CD4-positive, alpha-beta T cell treated with Interleukin-4 for 4 hours (primary cell): ENCODE results near the gene ZFAND2A.

Experiments used
- DNase-seq: peaks from one replicate; pipeline ENCODE4 v3.0.0-alpha.2; 2020

The ZFAND2A gene

DNA sequence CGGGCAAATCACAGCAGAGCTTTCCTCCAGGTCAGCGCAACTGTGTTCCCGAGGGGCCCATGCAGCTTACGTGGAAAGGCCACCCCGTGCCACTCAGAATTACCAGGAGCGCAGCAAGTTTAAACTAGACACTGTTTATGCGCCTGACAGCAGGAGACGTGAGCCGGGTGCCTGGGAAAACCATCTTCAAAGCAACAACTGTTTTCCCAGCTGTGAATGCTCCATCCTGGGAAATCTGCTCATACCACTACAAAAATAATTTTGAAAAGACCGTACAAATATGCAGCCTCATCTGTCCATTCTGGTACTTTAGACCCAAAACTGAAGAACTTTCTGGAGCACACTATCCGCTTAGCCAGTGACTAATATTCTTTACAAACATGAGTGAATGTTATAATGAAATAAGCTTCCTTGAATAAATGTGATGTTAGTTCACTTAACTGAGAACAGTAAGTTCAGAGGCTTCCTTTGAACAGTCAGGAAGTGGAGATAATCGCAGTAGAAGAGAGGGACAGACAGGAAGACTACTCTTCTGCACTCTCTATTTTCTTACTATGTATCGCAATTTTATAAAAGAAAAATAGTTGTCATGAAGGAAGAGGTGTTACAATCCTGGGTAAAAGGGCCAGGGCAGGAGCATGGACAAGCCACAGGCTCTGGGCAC is 55.3 kb downstream of the ZFAND2A start:
- no peak for DNase-seq

DNA sequence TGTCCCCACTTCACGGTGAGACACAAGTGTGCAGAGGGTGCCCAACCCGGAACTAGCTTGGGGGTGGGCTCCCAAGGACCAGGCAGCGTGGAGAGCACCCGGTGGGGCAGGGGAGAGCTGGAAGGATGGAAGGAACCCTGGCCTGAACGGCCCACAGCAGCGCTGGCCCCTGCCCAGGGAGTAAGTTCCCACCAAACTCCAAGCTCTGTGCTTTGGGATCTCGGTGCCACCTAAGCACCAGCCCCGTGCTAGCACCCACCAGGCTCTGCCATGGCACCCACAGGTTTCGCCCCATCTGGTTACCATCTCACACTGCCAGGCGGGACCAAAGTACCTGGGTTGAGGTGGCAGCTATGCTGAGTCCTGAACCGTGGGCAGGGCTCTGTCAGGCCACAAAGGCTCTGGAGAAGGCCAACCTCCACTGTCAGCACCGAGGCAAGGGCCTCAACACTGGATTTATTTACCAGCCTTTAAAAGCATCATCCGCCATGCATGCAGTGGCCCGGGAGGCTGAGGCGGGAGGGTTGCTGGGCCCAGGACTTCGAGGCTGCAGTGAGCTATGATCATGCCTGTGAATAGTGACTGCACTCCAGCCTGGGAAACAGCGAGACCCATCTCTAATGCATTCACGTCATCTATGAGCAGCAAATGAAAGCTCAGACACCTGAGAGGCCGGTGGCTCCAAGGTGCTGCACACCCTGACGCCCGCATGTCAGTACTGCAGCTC is 56.0 kb downstream of the ZFAND2A start:
- no peak for DNase-seq

DNA sequence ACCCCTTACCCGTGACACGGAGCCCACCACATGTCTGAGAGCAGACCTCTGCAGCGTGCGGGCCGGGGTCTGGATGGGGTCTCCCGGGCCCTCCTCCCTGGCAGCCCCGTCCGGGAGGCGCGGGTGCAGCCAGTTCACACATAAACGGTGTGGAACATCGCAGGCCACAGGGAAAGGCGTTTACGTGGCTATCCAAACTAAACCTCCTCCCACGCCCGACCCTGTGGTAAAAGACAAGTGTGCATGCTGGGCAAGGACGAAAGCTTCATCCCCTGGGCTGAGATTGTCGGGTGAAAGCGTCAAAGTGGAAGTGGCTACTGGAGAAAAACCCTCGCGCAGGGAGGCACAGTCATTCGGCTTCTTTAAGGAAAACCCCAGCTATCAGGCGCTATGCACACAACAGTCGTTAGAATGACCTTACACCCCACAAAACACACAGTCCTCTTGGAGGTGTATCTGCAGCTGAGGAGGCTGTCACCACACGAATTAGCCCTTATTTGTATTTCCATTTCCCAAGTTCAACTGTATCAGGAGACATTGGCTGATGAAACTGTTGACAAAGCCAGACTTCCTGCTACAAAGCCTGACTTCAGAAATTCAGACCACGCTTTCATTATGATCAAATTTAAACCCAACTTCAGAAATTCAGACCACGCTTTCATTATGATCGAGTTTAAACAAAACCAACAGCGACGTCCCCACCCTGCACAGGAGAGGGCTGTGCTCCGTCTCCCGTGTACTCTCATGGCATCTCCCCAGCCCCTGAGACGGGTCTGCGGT is 56.8 kb downstream of the ZFAND2A start:
- DNase-seq, result peak; percentile 3
